ENCODE data around the gene MEF2C.

The MEF2C gene

GRCh38 chr5:88825584-88826315, 57.2 kb downstream of the MEF2C start:
- peak overlapping the region; percentile 59 for H3K4me3 ChIP-seq (ENCODE audit: low read depth, low read length, poor library complexity, severe bottlenecking)
- no peaks in the 10 kb centered on the region for H3K9me3 ChIP-seq (ENCODE audit: low read length)
- H3K27ac ChIP-seq (ENCODE audit: low read depth, low read length, poor library complexity, severe bottlenecking): peak overlapping the region; percentile 97
- H3K4me1 ChIP-seq (ENCODE audit: insufficient read depth, low read length, severe bottlenecking): peaks cover 100% of the 10 kb centered on the region
- TF ChIP-seq CTCF (IDR thresholded peaks at IDR 0.05; ENCODE audit: low read length): no peak
- no peak for TF ChIP-seq EZH2 (IDR thresholded peaks at IDR 0.05; ENCODE audit: borderline replicate concordance, low read length)
- H3K4me2 ChIP-seq (ENCODE audit: low read length): peak overlapping the region; percentile 59
- no peaks in the 10 kb centered on the region for H3K27me3 ChIP-seq (ENCODE audit: insufficient read depth, low read length)
- no peak overlapping the region for H2AFZ ChIP-seq (ENCODE audit: low read length)
- H3K79me2 ChIP-seq (ENCODE audit: insufficient read depth, low read length): peaks cover 56% of the 10 kb centered on the region
- H4K20me1 ChIP-seq (ENCODE audit: insufficient read depth, low read length): no peaks in the 10 kb centered on the region
- peak overlapping the region; percentile 42 for H3K9ac ChIP-seq (ENCODE audit: low read length)
- H3K9me2 ChIP-seq (ENCODE audit: low read depth, low read length): no peaks in the 10 kb centered on the region
- H3K36me3 ChIP-seq (ENCODE audit: insufficient read depth, low read length): peaks cover 23% of the 10 kb centered on the region
- H3F3A ChIP-seq (ENCODE audit: insufficient read depth, low read length): 0 out of 2 replicates have a peak, but pooled peaks cover 6% of the 10 kb centered on the region

GRCh38 chr5:88824892-88825583, 57.9 kb downstream of the MEF2C start:
- Histone ChIP-seq H3K36me3 (ENCODE audit: insufficient read depth, low read length) (peaks cover 23% of the 10 kb centered on the region), H3K9me2 (ENCODE audit: low read depth, low read length) (no peaks in the 10 kb centered on the region), H4K20me1 (ENCODE audit: insufficient read depth, low read length) (no peaks in the 10 kb centered on the region), H3K9me3 (ENCODE audit: low read length) (no peaks in the 10 kb centered on the region), H3K27me3 (ENCODE audit: insufficient read depth, low read length) (no peaks in the 10 kb centered on the region), H3K4me2 (ENCODE audit: low read length) (peak overlapping the region; percentile 59), H3K4me3 (ENCODE audit: low read depth, low read length, poor library complexity, severe bottlenecking) (peak overlapping the region; percentile 59), H3F3A (ENCODE audit: insufficient read depth, low read length) (0 out of 2 replicates have a peak, but pooled peaks cover 6% of the 10 kb centered on the region), H2AFZ (ENCODE audit: low read length) (no peak overlapping the region), H3K79me2 (ENCODE audit: insufficient read depth, low read length) (peaks cover 55% of the 10 kb centered on the region), H3K27ac (ENCODE audit: low read depth, low read length, poor library complexity, severe bottlenecking) (peak overlapping the region; percentile 97), H3K9ac (ENCODE audit: low read length) (peak overlapping the region; percentile 66), H3K4me1 (ENCODE audit: insufficient read depth, low read length, severe bottlenecking) (peaks cover 100% of the 10 kb centered on the region)
- TF ChIP-seq EZH2 (IDR thresholded peaks at IDR 0.05; ENCODE audit: borderline replicate concordance, low read length): no peak
- no peak for TF ChIP-seq CTCF (IDR thresholded peaks at IDR 0.05; ENCODE audit: low read length)

GRCh38 chr5:88824141-88824540, 58.8 kb downstream of the MEF2C start:
- 0 out of 2 replicates have a peak, but pooled peaks cover 6% of the 10 kb centered on the region for H3F3A ChIP-seq (ENCODE audit: insufficient read depth, low read length)
- peak overlapping the region; percentile 66 for H3K9ac ChIP-seq (ENCODE audit: low read length)
- peaks cover 23% of the 10 kb centered on the region for H3K36me3 ChIP-seq (ENCODE audit: insufficient read depth, low read length)
- no peaks in the 10 kb centered on the region for H4K20me1 ChIP-seq (ENCODE audit: insufficient read depth, low read length)
- H3K9me3 ChIP-seq (ENCODE audit: low read length): no peaks in the 10 kb centered on the region
- peaks cover 56% of the 10 kb centered on the region for H3K79me2 ChIP-seq (ENCODE audit: insufficient read depth, low read length)
- peak overlapping the region; percentile 97 for H3K27ac ChIP-seq (ENCODE audit: low read depth, low read length, poor library complexity, severe bottlenecking)
- H3K9me2 ChIP-seq (ENCODE audit: low read depth, low read length): no peaks in the 10 kb centered on the region
- no peaks in the 10 kb centered on the region for H3K27me3 ChIP-seq (ENCODE audit: insufficient read depth, low read length)
- H3K4me2 ChIP-seq (ENCODE audit: low read length): peak overlapping the region; percentile 59
- H3K4me1 ChIP-seq (ENCODE audit: insufficient read depth, low read length, severe bottlenecking): peaks cover 100% of the 10 kb centered on the region
- H3K4me3 ChIP-seq (ENCODE audit: low read depth, low read length, poor library complexity, severe bottlenecking): peak overlapping the region; percentile 59
- no peak overlapping the region for H2AFZ ChIP-seq (ENCODE audit: low read length)
- TF ChIP-seq EZH2 (IDR thresholded peaks at IDR 0.05; ENCODE audit: borderline replicate concordance, low read length) (no peak), CTCF (IDR thresholded peaks at IDR 0.05; ENCODE audit: low read length) (no peak)
